Cardiac muscle cell (in vitro differentiated cells and primary cell): ENCODE data around the gene PHYHD1. TPM values are rescaled to one million over a fixed set of nuclear protein-coding genes. Genes with fewer than 3 reads are reported as not detected.

Source experiments
- DNase-seq, 2 donors: peaks; one replicate each; pipeline versions ENCODE4 v3.0.0 to v3.0.0-alpha.2; 2010 to 2017; ENCODE audit warnings: low read depth in 1 of 2, low spot score in 1 of 2
- H3K27ac ChIP-seq: fragments of 200-600 bp; sonication (generic); 2 replicates; pipeline ENCODE4 v1.5.1; 2016
- H3K27me3 ChIP-seq: fragments of 200-600 bp; sonication (generic); 2 replicates; pipeline ENCODE4 v1.6.0; 2016; ENCODE audit warnings: control low read depth
- H3K36me3 ChIP-seq: fragments of 200-600 bp; sonication (generic); 2 replicates; pipeline ENCODE4 v1.5.1; 2016; ENCODE audit warnings: control low read depth
- H3K4me1 ChIP-seq: fragments of 200-600 bp; sonication (generic); 2 replicates; pipeline ENCODE4 v1.8.1; 2017; ENCODE audit warnings: low read depth, mild to moderate bottlenecking, mixed run types
- H3K4me3 ChIP-seq: fragments of 200-600 bp; sonication (generic); 2 replicates; pipeline ENCODE4 v1.5.1; 2016; ENCODE audit warnings: mild to moderate bottlenecking
- H3K9me3 ChIP-seq: fragments of 200-600 bp; sonication (generic); 2 replicates; pipeline ENCODE4 v1.5.1; 2017; ENCODE audit warnings: low read depth, mild to moderate bottlenecking, control low read depth
- polyA plus RNA-seq: library from polyadenylated mRNA; unstranded; fragments of >200 nt; fragmentation: Nextera tagmentation; extraction: Ambion mirVana; gene quantifications from 2 replicates; pipeline ENCODE4 v1.2.1, GENCODE V29; 2016
- total RNA-seq: library from RNA; depleted of rRNA; stranded (reverse); fragments of >200 nt; gene quantifications from 2 replicates; pipeline ENCODE4 v1.2.3, GENCODE V29; 2016
- TF ChIP-seq, protein P1 (sequence below): IDR thresholded peaks from 2 replicates; pipeline ENCODE4 v1.5.1; 2012; ENCODE audit warnings: low read depth, mild to moderate bottlenecking, low read length

Gene PHYHD1
- total and polyA plus RNA-seq, 2 experiments from 2014 or later = 25.3 to 40.8 TPM

DNA sequence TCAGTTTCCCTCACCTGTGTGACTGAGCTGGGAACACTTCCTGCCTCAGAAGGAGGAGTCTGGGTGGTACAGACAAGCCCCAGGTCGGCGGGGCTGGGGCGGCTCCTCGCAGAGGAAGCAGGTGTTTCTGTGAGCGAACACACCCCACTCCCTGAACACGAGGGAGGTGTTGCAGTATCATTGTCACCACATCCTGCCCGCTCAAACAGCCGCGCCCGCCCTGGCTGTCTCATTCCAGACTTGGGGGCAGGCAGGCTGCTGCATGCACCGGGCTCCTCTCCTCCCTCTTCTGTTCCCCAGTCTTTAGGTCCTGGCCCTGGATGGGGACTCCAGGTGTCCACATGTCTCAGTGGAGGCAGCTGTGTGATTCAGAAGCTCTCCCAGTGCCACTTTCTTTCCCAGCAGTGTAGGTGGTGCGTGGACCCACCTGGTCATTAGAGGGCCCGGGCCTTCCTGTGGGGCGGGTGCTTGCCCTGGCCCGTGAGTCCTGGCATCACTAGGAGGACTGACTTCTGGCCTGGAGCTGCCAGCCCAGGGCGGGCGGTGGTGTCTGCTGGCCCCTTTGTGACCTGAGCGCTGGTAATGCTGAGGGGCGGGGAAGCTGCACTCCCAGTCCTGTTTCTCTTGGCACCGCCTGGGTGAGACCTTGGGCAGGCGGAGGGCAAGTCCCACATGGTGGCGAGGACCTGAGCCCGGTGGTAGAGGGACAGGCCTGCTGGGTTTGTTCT, 18.3 kb upstream of the PHYHD1 start:
- Histone ChIP-seq H3K4me1 (no peaks in the 10 kb centered on the region), H3K27ac (no peak overlapping the region), H3K9me3 (no peaks in the 10 kb centered on the region), H3K27me3 (no peaks in the 10 kb centered on the region), H3K36me3 (no peaks in the 10 kb centered on the region), H3K4me3 (no peak overlapping the region)
- no peak for DNase-seq
- TF ChIP-seq, protein P1, sequence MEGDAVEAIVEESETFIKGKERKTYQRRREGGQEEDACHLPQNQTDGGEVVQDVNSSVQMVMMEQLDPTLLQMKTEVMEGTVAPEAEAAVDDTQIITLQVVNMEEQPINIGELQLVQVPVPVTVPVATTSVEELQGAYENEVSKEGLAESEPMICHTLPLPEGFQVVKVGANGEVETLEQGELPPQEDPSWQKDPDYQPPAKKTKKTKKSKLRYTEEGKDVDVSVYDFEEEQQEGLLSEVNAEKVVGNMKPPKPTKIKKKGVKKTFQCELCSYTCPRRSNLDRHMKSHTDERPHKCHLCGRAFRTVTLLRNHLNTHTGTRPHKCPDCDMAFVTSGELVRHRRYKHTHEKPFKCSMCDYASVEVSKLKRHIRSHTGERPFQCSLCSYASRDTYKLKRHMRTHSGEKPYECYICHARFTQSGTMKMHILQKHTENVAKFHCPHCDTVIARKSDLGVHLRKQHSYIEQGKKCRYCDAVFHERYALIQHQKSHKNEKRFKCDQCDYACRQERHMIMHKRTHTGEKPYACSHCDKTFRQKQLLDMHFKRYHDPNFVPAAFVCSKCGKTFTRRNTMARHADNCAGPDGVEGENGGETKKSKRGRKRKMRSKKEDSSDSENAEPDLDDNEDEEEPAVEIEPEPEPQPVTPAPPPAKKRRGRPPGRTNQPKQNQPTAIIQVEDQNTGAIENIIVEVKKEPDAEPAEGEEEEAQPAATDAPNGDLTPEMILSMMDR = no peak

DNA sequence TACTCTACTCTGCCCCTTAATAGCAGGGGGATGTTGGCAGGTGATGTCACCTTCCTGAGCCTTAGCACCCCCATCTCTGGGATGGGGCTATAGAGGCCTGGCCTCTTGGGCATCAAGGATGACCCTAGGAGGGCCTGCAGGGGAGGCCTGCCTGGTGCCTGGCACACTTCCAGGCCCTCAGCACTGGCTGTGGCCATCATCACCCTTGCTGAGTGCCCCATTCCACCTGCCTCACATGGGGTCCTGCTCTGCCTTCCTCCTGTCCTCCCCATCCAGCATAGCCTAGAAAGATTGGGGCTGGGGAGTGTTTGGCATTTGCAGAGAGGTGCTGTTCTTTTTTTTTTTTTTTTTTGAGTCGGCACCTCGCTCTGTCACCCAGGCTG, 17.7 kb upstream of the PHYHD1 start:
- Histone ChIP-seq H3K9me3 (no peaks in the 10 kb centered on the region), H3K4me1 (no peaks in the 10 kb centered on the region), H3K27ac (no peak overlapping the region), H3K4me3 (no peak overlapping the region), H3K27me3 (no peaks in the 10 kb centered on the region), H3K36me3 (no peaks in the 10 kb centered on the region)
- TF ChIP-seq, protein P1 = no peak
- DNase-seq = no peak

DNA sequence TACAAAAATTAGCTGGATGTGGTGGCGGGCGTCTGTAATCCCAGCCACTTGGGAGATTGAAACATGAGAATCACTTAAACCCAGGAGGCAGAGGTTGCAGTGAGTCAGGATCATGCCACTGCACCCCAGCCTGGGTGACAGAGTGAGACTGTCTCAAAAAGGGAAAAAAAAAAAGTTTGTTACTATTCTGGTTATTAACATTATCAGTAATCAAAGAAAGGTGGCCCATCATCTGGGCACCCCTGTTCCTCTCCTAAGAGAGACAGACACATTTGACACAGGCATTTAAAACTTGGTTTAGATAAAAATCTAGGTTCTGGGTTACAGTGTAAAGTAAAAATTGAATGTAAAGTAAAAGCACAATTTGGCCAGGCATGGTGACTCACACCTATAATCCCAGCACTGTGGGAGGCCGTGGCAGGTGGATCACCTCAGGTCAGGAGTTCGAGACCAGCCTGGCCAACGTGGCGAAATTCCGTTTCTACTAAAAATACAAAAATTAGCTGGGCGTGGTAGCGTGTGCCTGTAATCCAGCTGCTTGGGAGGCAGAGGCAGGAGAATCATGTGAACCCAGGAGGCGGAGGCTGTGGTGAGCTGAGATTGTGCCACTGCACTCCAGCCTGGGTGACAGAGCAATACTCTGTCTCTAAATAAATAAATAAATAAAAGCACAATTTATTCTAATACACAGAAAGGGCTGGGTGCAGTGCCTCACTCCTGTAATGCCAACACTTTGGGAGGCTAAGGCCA, 16.7 kb upstream of the PHYHD1 start:
- Histone ChIP-seq H3K4me1 (no peaks in the 10 kb centered on the region), H3K27ac (no peak overlapping the region), H3K4me3 (no peak overlapping the region), H3K27me3 (no peaks in the 10 kb centered on the region), H3K36me3 (peaks cover 10% of the 10 kb centered on the region), H3K9me3 (no peaks in the 10 kb centered on the region)
- TF ChIP-seq, protein P1 = no peak
- no peak for DNase-seq

DNA sequence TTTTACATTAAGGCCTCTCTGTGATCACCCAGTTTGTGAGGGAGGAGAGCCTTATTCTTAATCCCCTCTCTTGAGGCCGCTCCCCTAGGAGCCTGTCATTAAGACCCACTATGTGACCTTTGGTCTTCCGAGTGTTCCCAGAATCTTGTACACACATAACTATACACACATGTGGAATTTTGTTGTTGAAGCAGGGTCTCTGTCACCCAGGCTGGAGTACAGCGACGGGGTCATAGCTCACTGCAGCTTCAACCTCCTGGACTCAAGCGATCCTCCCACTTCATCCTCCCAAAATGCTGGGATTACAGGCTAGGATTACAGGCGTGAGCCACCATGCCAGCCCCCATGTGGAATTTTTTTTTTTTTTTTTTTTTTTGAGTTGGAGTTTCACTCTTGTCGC, 14.8 kb upstream of the PHYHD1 start:
- DNase-seq = no peak
- Histone ChIP-seq H3K36me3 (peaks cover 11% of the 10 kb centered on the region), H3K27ac (no peak overlapping the region), H3K4me1 (peaks cover 1% of the 10 kb centered on the region), H3K27me3 (no peaks in the 10 kb centered on the region), H3K9me3 (no peaks in the 10 kb centered on the region), H3K4me3 (no peak overlapping the region)
- TF ChIP-seq, protein P1 = no peak

DNA sequence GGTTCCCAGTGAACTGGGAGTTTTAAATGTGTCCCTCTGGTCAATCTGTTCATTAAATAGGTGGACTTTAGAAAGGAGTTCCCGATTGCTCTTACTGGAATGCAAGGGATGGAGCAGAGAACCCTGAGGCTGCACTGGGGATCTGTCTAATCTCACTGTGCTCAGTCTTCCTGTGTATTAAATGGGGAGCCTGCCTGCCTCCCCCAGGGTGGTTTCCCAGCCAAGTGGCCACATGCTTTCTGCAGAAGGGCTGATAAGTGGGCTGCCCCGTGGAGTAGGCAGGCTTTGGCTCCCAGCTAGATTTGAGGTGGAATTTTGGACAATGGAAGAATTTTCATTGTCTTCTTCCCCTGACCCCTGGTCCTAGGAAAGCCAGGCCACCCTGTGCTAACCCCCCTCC, 14.0 kb upstream of the PHYHD1 start:
- Histone ChIP-seq H3K36me3 (peaks cover 11% of the 10 kb centered on the region), H3K27ac (peak overlapping the region; percentile 10), H3K4me1 (peaks cover 9% of the 10 kb centered on the region), H3K4me3 (no peak overlapping the region), H3K9me3 (no peaks in the 10 kb centered on the region), H3K27me3 (no peaks in the 10 kb centered on the region)
- TF ChIP-seq, protein P1 = no peak
- DNase-seq = no peak
